ENCODE data around the gene ARHGAP45.
A peak's percentile ranks its signal among the peaks of the same experiment; 100 is the strongest.

Gene ARHGAP45

GRCh38 chr19:1093330-1093729, 26.4 kb downstream of the ARHGAP45 start:
- no peak overlapping the region for H3K4me2 ChIP-seq (ENCODE audit: insufficient read depth, low read length, poor library complexity, severe bottlenecking)
- no peak overlapping the region for H2AK5ac ChIP-seq (ENCODE audit: low read depth, low read length)
- no peak for DNase-seq (ENCODE audit: low spot score)
- no peak overlapping the region for H2BK15ac ChIP-seq (ENCODE audit: low read length)
- H3K9ac ChIP-seq (ENCODE audit: low read depth, low read length, poor library complexity): no peak overlapping the region
- no CpG with 5 or more reads among the region's 15 CpGs for WGBS, 2 donors (ENCODE audit: extremely low coverage in 2 of 2, insufficient read length in 2 of 2, insufficient replicate concordance in 1 of 2)
- no peak overlapping the region for H2BK5ac ChIP-seq (ENCODE audit: low read length)
- H3K27ac ChIP-seq (replicated peaks; ENCODE audit: low read length): no peak overlapping the region
- H2BK12ac ChIP-seq (ENCODE audit: low read length): no peak overlapping the region
- no peak overlapping the region for H2BK120ac ChIP-seq (ENCODE audit: low read depth, low read length)
- H4K8ac ChIP-seq (ENCODE audit: low read depth, low read length): no peak overlapping the region
- H3K18ac ChIP-seq (ENCODE audit: low read length): no peak overlapping the region
- H3K9me3 ChIP-seq (replicated peaks in 1 of 2; ENCODE audit: control insufficient read depth in 2 of 2, insufficient read depth in 1 of 2, low read depth in 1 of 2, low read length in 2 of 2): no peaks in the 10 kb centered on the region
- peak overlapping the region in 1 of 2 donors; percentile 97 for H3K4me3 ChIP-seq (ENCODE audit: low read length in 2 of 2)
- no peak overlapping the region for H3K4ac ChIP-seq (ENCODE audit: low read length)
- H3K4me1 ChIP-seq (ENCODE audit: control insufficient read depth in 2 of 2, insufficient read depth in 1 of 2, low read depth in 1 of 2, low read length in 2 of 2): peaks cover 9 to 16% of the 10 kb centered on the region in 2 donors
- no peak overlapping the region for H2AFZ ChIP-seq (ENCODE audit: low read length)
- no peak overlapping the region for H4K91ac ChIP-seq (ENCODE audit: low read depth, low read length, poor library complexity)
- peak overlapping the region; percentile 65 for H3K23ac ChIP-seq (ENCODE audit: low read depth, low read length, poor library complexity)
- no peaks in the 10 kb centered on the region for H3K27me3 ChIP-seq (ENCODE audit: control insufficient read depth in 3 of 3, insufficient read depth in 3 of 3, low read depth in 1 of 3, low read length in 3 of 3)
- H3K14ac ChIP-seq (ENCODE audit: low read length): no peak overlapping the region
- peaks cover 17% of the 10 kb centered on the region for H3K79me1 ChIP-seq (ENCODE audit: low read depth, low read length)
- peaks cover 24 to 46% of the 10 kb centered on the region in 2 donors for H3K36me3 ChIP-seq (replicated peaks in 1 of 2; ENCODE audit: control insufficient read depth in 2 of 2, insufficient read depth in 2 of 2, low read length in 2 of 2)

GRCh38 chr19:1093811-1094553, 27.0 kb downstream of the ARHGAP45 start:
- Histone ChIP-seq H2BK5ac (ENCODE audit: low read length) (peak overlapping the region; percentile 69), H3K18ac (ENCODE audit: low read length) (no peak overlapping the region), H3K27ac (replicated peaks; ENCODE audit: low read length) (no peak overlapping the region), H3K36me3 (replicated peaks in 1 of 2; ENCODE audit: control insufficient read depth in 2 of 2, insufficient read depth in 2 of 2, low read length in 2 of 2) (peaks cover 22 to 39% of the 10 kb centered on the region in 2 donors), H4K91ac (ENCODE audit: low read depth, low read length, poor library complexity) (no peak overlapping the region), H2BK120ac (ENCODE audit: low read depth, low read length) (no peak overlapping the region), H2BK12ac (ENCODE audit: low read length) (no peak overlapping the region), H3K4me2 (ENCODE audit: insufficient read depth, low read length, poor library complexity, severe bottlenecking) (peak overlapping the region; percentile 95), H3K14ac (ENCODE audit: low read length) (no peak overlapping the region), H3K23ac (ENCODE audit: low read depth, low read length, poor library complexity) (peak overlapping the region; percentile 65), H3K27me3 (ENCODE audit: control insufficient read depth in 3 of 3, insufficient read depth in 3 of 3, low read depth in 1 of 3, low read length in 3 of 3) (no peaks in the 10 kb centered on the region), H3K9ac (ENCODE audit: low read depth, low read length, poor library complexity) (peak overlapping the region; percentile 60), H4K8ac (ENCODE audit: low read depth, low read length) (no peak overlapping the region), H3K4ac (ENCODE audit: low read length) (no peak overlapping the region), H2BK15ac (ENCODE audit: low read length) (no peak overlapping the region), H2AFZ (ENCODE audit: low read length) (no peak overlapping the region), H3K9me3 (replicated peaks in 1 of 2; ENCODE audit: control insufficient read depth in 2 of 2, insufficient read depth in 1 of 2, low read depth in 1 of 2, low read length in 2 of 2) (no peaks in the 10 kb centered on the region), H3K4me3 (ENCODE audit: low read length in 2 of 2) (peak overlapping the region; percentile 83 to 97), H3K79me1 (ENCODE audit: low read depth, low read length) (peaks cover 14% of the 10 kb centered on the region), H2AK5ac (ENCODE audit: low read depth, low read length) (no peak overlapping the region), H3K4me1 (ENCODE audit: control insufficient read depth in 2 of 2, insufficient read depth in 1 of 2, low read depth in 1 of 2, low read length in 2 of 2) (peaks cover 9 to 20% of the 10 kb centered on the region in 2 donors)
- no CpG with 5 or more reads among the region's 32 CpGs for WGBS, 2 donors (ENCODE audit: extremely low coverage in 2 of 2, insufficient read length in 2 of 2, insufficient replicate concordance in 1 of 2)
- DNase-seq (ENCODE audit: low spot score): no peak

GRCh38 chr19:1094655-1094977, 27.6 kb downstream of the ARHGAP45 start:
- no peak overlapping the region for H2BK15ac ChIP-seq (ENCODE audit: low read length)
- no peak overlapping the region for H3K18ac ChIP-seq (ENCODE audit: low read length)
- no peak for DNase-seq (ENCODE audit: low spot score)
- H3K27ac ChIP-seq (replicated peaks; ENCODE audit: low read length): no peak overlapping the region
- H3K27me3 ChIP-seq (ENCODE audit: control insufficient read depth in 3 of 3, insufficient read depth in 3 of 3, low read depth in 1 of 3, low read length in 3 of 3): no peaks in the 10 kb centered on the region
- H2BK5ac ChIP-seq (ENCODE audit: low read length): peak overlapping the region; percentile 69
- no peak overlapping the region for H2AFZ ChIP-seq (ENCODE audit: low read length)
- H2BK12ac ChIP-seq (ENCODE audit: low read length): no peak overlapping the region
- no peak overlapping the region for H3K4ac ChIP-seq (ENCODE audit: low read length)
- H3K4me2 ChIP-seq (ENCODE audit: insufficient read depth, low read length, poor library complexity, severe bottlenecking): peak overlapping the region; percentile 95
- H3K9ac ChIP-seq (ENCODE audit: low read depth, low read length, poor library complexity): peak overlapping the region; percentile 95
- no peak overlapping the region for H2BK120ac ChIP-seq (ENCODE audit: low read depth, low read length)
- no peak overlapping the region for H4K91ac ChIP-seq (ENCODE audit: low read depth, low read length, poor library complexity)
- peak overlapping the region; percentile 51 for H2AK5ac ChIP-seq (ENCODE audit: low read depth, low read length)
- no peak overlapping the region for H3K14ac ChIP-seq (ENCODE audit: low read length)
- H3K9me3 ChIP-seq (replicated peaks in 1 of 2; ENCODE audit: control insufficient read depth in 2 of 2, insufficient read depth in 1 of 2, low read depth in 1 of 2, low read length in 2 of 2): no peaks in the 10 kb centered on the region
- WGBS, 2 donors (ENCODE audit: extremely low coverage in 2 of 2, insufficient read length in 2 of 2, insufficient replicate concordance in 1 of 2): no CpG with 5 or more reads among the region's 19 CpGs
- peak overlapping the region; percentile 25 for H3K23ac ChIP-seq (ENCODE audit: low read depth, low read length, poor library complexity)
- peaks cover 17 to 33% of the 10 kb centered on the region in 2 donors for H3K36me3 ChIP-seq (replicated peaks in 1 of 2; ENCODE audit: control insufficient read depth in 2 of 2, insufficient read depth in 2 of 2, low read length in 2 of 2)
- H4K8ac ChIP-seq (ENCODE audit: low read depth, low read length): no peak overlapping the region
- peaks cover 9 to 20% of the 10 kb centered on the region in 2 donors for H3K4me1 ChIP-seq (ENCODE audit: control insufficient read depth in 2 of 2, insufficient read depth in 1 of 2, low read depth in 1 of 2, low read length in 2 of 2)
- peaks cover 14% of the 10 kb centered on the region for H3K79me1 ChIP-seq (ENCODE audit: low read depth, low read length)
- peak overlapping the region; percentile 83 to 97 for H3K4me3 ChIP-seq (ENCODE audit: low read length in 2 of 2)

- Histone ChIP-seq H2AFZ (ENCODE audit: low read length) (peak within 1 kb of the TSS; percentile 86), H3K27ac (replicated peaks; ENCODE audit: low read length) (no peak within 1 kb of the TSS), H3K14ac (ENCODE audit: low read length) (no peak within 1 kb of the TSS), H2BK120ac (ENCODE audit: low read depth, low read length) (no peak within 1 kb of the TSS), H2BK12ac (ENCODE audit: low read length) (no peak within 1 kb of the TSS), H3K4ac (ENCODE audit: low read length) (no peak within 1 kb of the TSS), H3K4me2 (ENCODE audit: insufficient read depth, low read length, poor library complexity, severe bottlenecking) (peak within 1 kb of the TSS; percentile 95), H3K18ac (ENCODE audit: low read length) (peak within 1 kb of the TSS; percentile 79), H3K27me3 (ENCODE audit: control insufficient read depth in 3 of 3, insufficient read depth in 3 of 3, low read depth in 1 of 3, low read length in 3 of 3) (no peaks in the 10 kb centered on the region), H4K91ac (ENCODE audit: low read depth, low read length, poor library complexity) (no peak within 1 kb of the TSS), H3K36me3 (replicated peaks in 1 of 2; ENCODE audit: control insufficient read depth in 2 of 2, insufficient read depth in 2 of 2, low read length in 2 of 2) (peaks cover 17 to 31% of the 10 kb centered on the region in 2 donors), H3K4me1 (ENCODE audit: control insufficient read depth in 2 of 2, insufficient read depth in 1 of 2, low read depth in 1 of 2, low read length in 2 of 2) (peaks cover 9 to 20% of the 10 kb centered on the region in 2 donors), H3K23ac (ENCODE audit: low read depth, low read length, poor library complexity) (peak within 1 kb of the TSS; percentile 65), H3K9ac (ENCODE audit: low read depth, low read length, poor library complexity) (peak within 1 kb of the TSS; percentile 95), H3K9me3 (replicated peaks in 1 of 2; ENCODE audit: control insufficient read depth in 2 of 2, insufficient read depth in 1 of 2, low read depth in 1 of 2, low read length in 2 of 2) (no peaks in the 10 kb centered on the region), H2BK5ac (ENCODE audit: low read length) (peak within 1 kb of the TSS; percentile 69), H2AK5ac (ENCODE audit: low read depth, low read length) (peak within 1 kb of the TSS; percentile 51), H2BK15ac (ENCODE audit: low read length) (no peak within 1 kb of the TSS), H3K4me3 (ENCODE audit: low read length in 2 of 2) (peak within 1 kb of the TSS; percentile 83 to 97), H3K79me1 (ENCODE audit: low read depth, low read length) (peaks cover 14% of the 10 kb centered on the region), H4K8ac (ENCODE audit: low read depth, low read length) (no peak within 1 kb of the TSS)
- no CpG with 5 or more reads among the region's 81 CpGs for WGBS, 2 donors (ENCODE audit: extremely low coverage in 2 of 2, insufficient read length in 2 of 2, insufficient replicate concordance in 1 of 2)
- peak; percentile 97 for DNase-seq (ENCODE audit: low spot score)
Measured at GRCh38 chr19:1094978-1095701, 28.2 kb downstream of the ARHGAP45 start, which contains the start of gene POLR2E. TSS of gene POLR2E (minus strand) at chr19:1095375. CDS start at chr19:1095315, 60 bp downstream.
